ENCODE data around the gene AVPR2.

The AVPR2 gene

GRCh38 chrX:153917869-153918268, 13.4 kb downstream of the AVPR2 start:
- Histone ChIP-seq H3K27ac (ENCODE audit: low read length) (no peak overlapping the region), H3K36me3 (ENCODE audit: control insufficient read depth, insufficient read depth, low read length) (peaks cover 2% of the 10 kb centered on the region; the same call in 1 of the 2 replicates), H3K9me3 (ENCODE audit: control insufficient read depth, insufficient read depth, low read length) (no peaks in the 10 kb centered on the region), H3K4me1 (ENCODE audit: control insufficient read depth, insufficient read depth, low read length) (no peaks in the 10 kb centered on the region; the same call in 1 of the 2 replicates), H3K27me3 (ENCODE audit: control insufficient read depth, insufficient read depth, low read length) (no peaks in the 10 kb centered on the region), H3K4me3 (ENCODE audit: low read length) (no peak overlapping the region)
- no peak for DNase-seq (ENCODE audit: low read depth, low spot score)
- no CpG with 5 or more reads among the region's 6 CpGs for WGBS (ENCODE audit: insufficient coverage, insufficient read length)

- Histone ChIP-seq H3K36me3 (ENCODE audit: control insufficient read depth, insufficient read depth, low read length) (peaks cover 2% of the 10 kb centered on the region; the same call in 1 of the 2 replicates), H3K9me3 (ENCODE audit: control insufficient read depth, insufficient read depth, low read length) (no peaks in the 10 kb centered on the region), H3K27ac (ENCODE audit: low read length) (no peak overlapping the region), H3K27me3 (ENCODE audit: control insufficient read depth, insufficient read depth, low read length) (no peaks in the 10 kb centered on the region), H3K4me1 (ENCODE audit: control insufficient read depth, insufficient read depth, low read length) (no peaks in the 10 kb centered on the region; the same call in 1 of the 2 replicates), H3K4me3 (ENCODE audit: low read length) (no peak overlapping the region)
- DNase-seq (ENCODE audit: low read depth, low spot score), result no peak
- no CpG with 5 or more reads among the region's 13 CpGs for WGBS (ENCODE audit: insufficient coverage, insufficient read length)
Measured at GRCh38 chrX:153919281-153919680, 14.8 kb downstream of the AVPR2 start.

GRCh38 chrX:153920546-153920945, 16.1 kb downstream of the AVPR2 start:
- Histone ChIP-seq H3K9me3 (ENCODE audit: control insufficient read depth, insufficient read depth, low read length) (no peaks in the 10 kb centered on the region), H3K4me3 (ENCODE audit: low read length) (no peak overlapping the region), H3K36me3 (ENCODE audit: control insufficient read depth, insufficient read depth, low read length) (peaks cover 2% of the 10 kb centered on the region; the same call in 1 of the 2 replicates), H3K4me1 (ENCODE audit: control insufficient read depth, insufficient read depth, low read length) (no peaks in the 10 kb centered on the region; the same call in 1 of the 2 replicates), H3K27me3 (ENCODE audit: control insufficient read depth, insufficient read depth, low read length) (no peaks in the 10 kb centered on the region), H3K27ac (ENCODE audit: low read length) (no peak overlapping the region)
- DNase-seq (ENCODE audit: low read depth, low spot score), result no peak
- WGBS (ENCODE audit: insufficient coverage, insufficient read length), result no CpG with 5 or more reads among the region's 14 CpGs

- Histone ChIP-seq H3K9me3 (ENCODE audit: control insufficient read depth, insufficient read depth, low read length) (no peaks in the 10 kb centered on the region), H3K36me3 (ENCODE audit: control insufficient read depth, insufficient read depth, low read length) (peaks cover 2% of the 10 kb centered on the region; the same call in 1 of the 2 replicates), H3K4me3 (ENCODE audit: low read length) (no peak overlapping the region), H3K27ac (ENCODE audit: low read length) (no peak overlapping the region), H3K27me3 (ENCODE audit: control insufficient read depth, insufficient read depth, low read length) (no peaks in the 10 kb centered on the region), H3K4me1 (ENCODE audit: control insufficient read depth, insufficient read depth, low read length) (no peaks in the 10 kb centered on the region; the same call in 1 of the 2 replicates)
- WGBS (ENCODE audit: insufficient coverage, insufficient read length), result no CpG with 5 or more reads among the region's 16 CpGs
- no peak for DNase-seq (ENCODE audit: low read depth, low spot score)
Measured at GRCh38 chrX:153921070-153921469, 16.6 kb downstream of the AVPR2 start.

- Histone ChIP-seq H3K36me3 (ENCODE audit: control insufficient read depth, insufficient read depth, low read length) (peaks cover 2% of the 10 kb centered on the region; the same call in 1 of the 2 replicates), H3K4me1 (ENCODE audit: control insufficient read depth, insufficient read depth, low read length) (peaks cover 1% of the 10 kb centered on the region; the same call in 1 of the 2 replicates), H3K27ac (ENCODE audit: low read length) (no peak overlapping the region), H3K9me3 (ENCODE audit: control insufficient read depth, insufficient read depth, low read length) (no peaks in the 10 kb centered on the region), H3K27me3 (ENCODE audit: control insufficient read depth, insufficient read depth, low read length) (no peaks in the 10 kb centered on the region), H3K4me3 (ENCODE audit: low read length) (no peak overlapping the region)
- no CpG with 5 or more reads among the region's 40 CpGs for WGBS (ENCODE audit: insufficient coverage, insufficient read length)
- DNase-seq (ENCODE audit: low read depth, low spot score), result no peak
Measured at GRCh38 chrX:153921511-153922446, 17.3 kb downstream of the AVPR2 start.

- H3K36me3 ChIP-seq (ENCODE audit: control insufficient read depth, insufficient read depth, low read length), result peaks cover 2% of the 10 kb centered on the region; the same call in 1 of the 2 replicates
- no peak overlapping the region for H3K27ac ChIP-seq (ENCODE audit: low read length)
- H3K27me3 ChIP-seq (ENCODE audit: control insufficient read depth, insufficient read depth, low read length), result no peaks in the 10 kb centered on the region
- no peaks in the 10 kb centered on the region for H3K9me3 ChIP-seq (ENCODE audit: control insufficient read depth, insufficient read depth, low read length)
- 0 out of 2 replicates have a peak, but pooled peaks cover 1% of the 10 kb centered on the region for H3K4me1 ChIP-seq (ENCODE audit: control insufficient read depth, insufficient read depth, low read length)
- no peak for DNase-seq (ENCODE audit: low read depth, low spot score)
- no CpG with 5 or more reads among the region's 25 CpGs for WGBS (ENCODE audit: insufficient coverage, insufficient read length)
- no peak overlapping the region for H3K4me3 ChIP-seq (ENCODE audit: low read length)
Measured at GRCh38 chrX:153922932-153923857, 18.7 kb downstream of the AVPR2 start.

- DNase-seq (ENCODE audit: low read depth, low spot score), result no peak
- Histone ChIP-seq H3K27me3 (ENCODE audit: control insufficient read depth, insufficient read depth, low read length) (no peaks in the 10 kb centered on the region), H3K27ac (ENCODE audit: low read length) (no peak overlapping the region), H3K4me1 (ENCODE audit: control insufficient read depth, insufficient read depth, low read length) (0 out of 2 replicates have a peak, but pooled peaks cover 1% of the 10 kb centered on the region), H3K9me3 (ENCODE audit: control insufficient read depth, insufficient read depth, low read length) (no peaks in the 10 kb centered on the region), H3K4me3 (ENCODE audit: low read length) (no peak overlapping the region), H3K36me3 (ENCODE audit: control insufficient read depth, insufficient read depth, low read length) (peaks cover 2% of the 10 kb centered on the region; the same call in 1 of the 2 replicates)
- WGBS (ENCODE audit: insufficient coverage, insufficient read length), result no CpG with 5 or more reads among the region's 14 CpGs
Measured at GRCh38 chrX:153924149-153924861, 19.8 kb downstream of the AVPR2 start.

GRCh38 chrX:153925387-153925738, 20.9 kb downstream of the AVPR2 start:
- Histone ChIP-seq H3K4me1 (ENCODE audit: control insufficient read depth, insufficient read depth, low read length) (0 out of 2 replicates have a peak, but pooled peaks cover 1% of the 10 kb centered on the region), H3K36me3 (ENCODE audit: control insufficient read depth, insufficient read depth, low read length) (peaks cover 6% of the 10 kb centered on the region), H3K9me3 (ENCODE audit: control insufficient read depth, insufficient read depth, low read length) (no peaks in the 10 kb centered on the region), H3K27ac (ENCODE audit: low read length) (no peak overlapping the region), H3K27me3 (ENCODE audit: control insufficient read depth, insufficient read depth, low read length) (no peaks in the 10 kb centered on the region), H3K4me3 (ENCODE audit: low read length) (peak overlapping the region; percentile 48; the same call in 1 of the 2 replicates)
- DNase-seq (ENCODE audit: low read depth, low spot score), result no peak
- WGBS (ENCODE audit: insufficient coverage, insufficient read length), result no CpG with 5 or more reads among the region's 4 CpGs

GRCh38 chrX:153925739-153926551, 21.5 kb downstream of the AVPR2 start, which contains the start of gene ARHGAP4:
Gene ARHGAP4 (minus strand): TSS chrX:153926264. CDS start chrX:153926202, 62 bp downstream.
- no peak for DNase-seq (ENCODE audit: low read depth, low spot score)
- Histone ChIP-seq H3K27ac (ENCODE audit: low read length) (no peak within 1 kb of the TSS), H3K9me3 (ENCODE audit: control insufficient read depth, insufficient read depth, low read length) (no peaks in the 10 kb centered on the region), H3K4me3 (ENCODE audit: low read length) (peak within 1 kb of the TSS; percentile 48; the same call in 1 of the 2 replicates), H3K36me3 (ENCODE audit: control insufficient read depth, insufficient read depth, low read length) (peaks cover 6% of the 10 kb centered on the region), H3K27me3 (ENCODE audit: control insufficient read depth, insufficient read depth, low read length) (no peaks in the 10 kb centered on the region), H3K4me1 (ENCODE audit: control insufficient read depth, insufficient read depth, low read length) (0 out of 2 replicates have a peak, but pooled peaks cover 1% of the 10 kb centered on the region)
- no CpG with 5 or more reads among the region's 59 CpGs for WGBS (ENCODE audit: insufficient coverage, insufficient read length)
